DMS114 treated with DMSO at 0.1 percent for 48 hours (cell line): ENCODE data around the gene DTNB.

Source experiments
- DNase-seq: peaks from one replicate; lab custom pipeline; 2025; ENCODE audit not compliant: unreplicated experiment; lab: John Stamatoyannopoulos, UW

The DTNB gene

GRCh38 chr2:25592766-25593292 lies 80.5 kb downstream of the DTNB start:
- DNase-seq, result no peak

- DNase-seq, result no peak
These were observed 82.4 kb downstream of the DTNB start for GRCh38 chr2:25590921-25591505.

- no peak for DNase-seq
These were observed 83.6 kb downstream of the DTNB start for GRCh38 chr2:25589676-25590205.

GRCh38 chr2:25588576-25588975 lies 84.8 kb downstream of the DTNB start:
- no peak for DNase-seq

- no peak for DNase-seq
These were observed 86.0 kb downstream of the DTNB start for GRCh38 chr2:25587361-25587760.

- no peak for DNase-seq
These were observed 86.6 kb downstream of the DTNB start for GRCh38 chr2:25586726-25587144.

GRCh38 chr2:25585189-25585588 lies 88.2 kb downstream of the DTNB start:
- DNase-seq, result no peak

GRCh38 chr2:25582077-25582830 lies 91.1 kb downstream of the DTNB start:
- no peak for DNase-seq

- DNase-seq, result no peak
These were observed 96.8 kb downstream of the DTNB start for GRCh38 chr2:25576596-25576995.

GRCh38 chr2:25572638-25573037 lies 100.7 kb downstream of the DTNB start:
- no peak for DNase-seq

- no peak for DNase-seq
These were observed 103.1 kb downstream of the DTNB start for GRCh38 chr2:25570161-25570845.

- DNase-seq, result peak; percentile 43
These were observed 106.0 kb downstream of the DTNB start for GRCh38 chr2:25567406-25567805.

GRCh38 chr2:25566694-25567093 lies 106.7 kb downstream of the DTNB start:
- DNase-seq, result no peak

GRCh38 chr2:25566094-25566493 lies 107.3 kb downstream of the DTNB start:
- DNase-seq, result no peak

GRCh38 chr2:25561136-25561850 lies 112.1 kb downstream of the DTNB start:
- DNase-seq, result no peak

- no peak for DNase-seq
These were observed 114.2 kb downstream of the DTNB start for GRCh38 chr2:25559148-25559547.

- no peak for DNase-seq
These were observed 115.1 kb downstream of the DTNB start for GRCh38 chr2:25558262-25558661.

GRCh38 chr2:25557179-25558036 lies 116.0 kb downstream of the DTNB start:
- DNase-seq, result no peak

- no peak for DNase-seq
These were observed 121.1 kb downstream of the DTNB start for GRCh38 chr2:25552318-25552717.

- DNase-seq, result no peak
These were observed 122.1 kb downstream of the DTNB start for GRCh38 chr2:25551316-25551715.
